HepG2 (cell line): Measurements from ENCODE around the gene BSN. TPM values are rescaled to one million over a fixed set of nuclear protein-coding genes. Genes with fewer than 3 reads are reported as not detected.

Experiments used
- DR1 ChIP-seq: sonication (generic); formaldehyde crosslinking; IDR thresholded peaks from 2 replicates; pipeline ENCODE4 v1.8.0; 2021; ENCODE audit warnings: mild to moderate bottlenecking, missing genetic modification reagents, inconsistent platforms
- GATAD1 ChIP-seq: IDR thresholded peaks from 2 replicates; pipeline ENCODE4 v1.6.1; 2016; ENCODE audit warnings: missing genetic modification reagents, missing compliant biosample characterization
- HOXA3 ChIP-seq: sonication (generic); formaldehyde crosslinking; IDR thresholded peaks from 2 replicates; pipeline ENCODE4 v1.5.0; 2020; ENCODE audit warnings: missing genetic modification reagents
- KDM6A ChIP-seq: IDR thresholded peaks from 2 replicates; pipeline ENCODE4 v1.6.1; 2016; ENCODE audit warnings: low read depth
- KMT2B ChIP-seq: IDR thresholded peaks from 2 replicates; pipeline ENCODE4 v1.6.1; 2016; ENCODE audit warnings: missing genetic modification reagents, missing compliant biosample characterization
- NR2F1 ChIP-seq, 2 experiments: fragments of 450-650 bp in 1 of 2; formaldehyde crosslinking in 1 of 2; IDR thresholded peaks; 2 replicates each; pipeline versions ENCODE4 v1.5.0 to v1.6.1; 2016 to 2020; ENCODE audit warnings: mild to moderate bottlenecking in 1 of 2, missing compliant biosample characterization in 1 of 2, missing genetic modification reagents in 1 of 2, moderate library complexity in 1 of 2
- PAX8 ChIP-seq: sonication (generic); formaldehyde crosslinking; IDR thresholded peaks from 2 replicates; pipeline ENCODE4 v1.8.0; 2022; ENCODE audit warnings: mild to moderate bottlenecking, missing genetic modification reagents, borderline replicate concordance
- RELA ChIP-seq: sonication (generic); formaldehyde crosslinking; IDR thresholded peaks from 2 replicates; pipeline ENCODE4 v1.4.0; 2020; ENCODE audit warnings: missing genetic modification reagents
- ZC3H4 ChIP-seq: sonication (generic); formaldehyde crosslinking; IDR thresholded peaks from 2 replicates; pipeline ENCODE4 v1.4.0; 2020; ENCODE audit warnings: missing genetic modification reagents, borderline replicate concordance
- ZKSCAN8 ChIP-seq: IDR thresholded peaks from 2 replicates; pipeline ENCODE4 v1.6.1; 2016; ENCODE audit warnings: borderline replicate concordance, missing genetic modification reagents, missing compliant biosample characterization
- ZNF263 ChIP-seq: sonication (generic); formaldehyde crosslinking; IDR thresholded peaks from 2 replicates; pipeline ENCODE4 v1.4.0; 2020; ENCODE audit warnings: missing genetic modification reagents
- ZNF350 ChIP-seq: sonication (generic); formaldehyde crosslinking; IDR thresholded peaks from 2 replicates; pipeline ENCODE4 v1.4.0; 2020; ENCODE audit warnings: mild to moderate bottlenecking, low read depth, missing genetic modification reagents, borderline replicate concordance
- ZNF720 ChIP-seq: sonication (generic); formaldehyde crosslinking; IDR thresholded peaks from 2 replicates; pipeline ENCODE4 v1.4.0; 2020; ENCODE audit warnings: missing genetic modification reagents
- ZNF891 ChIP-seq: sonication (generic); formaldehyde crosslinking; IDR thresholded peaks from 2 replicates; pipeline ENCODE4 v1.5.0; 2020; ENCODE audit warnings: mild to moderate bottlenecking, missing genetic modification reagents
- polyA plus RNA-seq, 8 experiments: library from polyadenylated mRNA; depleted of rRNA in 3 of 8; stranded (reverse) in 7 of 8; unstranded in 1 of 8; fragments of >200 nt; fragmentation: Illumina TruSeq in 4 of 8; extraction: Trizol in 4 of 8; gene quantifications; 2 replicates each; pipeline versions ENCODE4 v1.2.1 to v1.2.3, GENCODE V29; 2011 to 2016; ENCODE audit warnings: low read depth in 4 of 8, missing spikeins in 1 of 8, mixed read lengths in 1 of 8; ENCODE audit not compliant: insufficient read depth in 1 of 8
- total RNA-seq, 5 experiments: library from RNA; depleted of rRNA; stranded (reverse); fragments of >200 nt; fragmentation: Illumina TruSeq; extraction: Trizol; gene quantifications; 2 replicates each; pipeline ENCODE4 v1.2.3, GENCODE V29; 2016; ENCODE audit warnings: low read depth in 1 of 5
- TF ChIP-seq, protein P1 (sequence below): IDR thresholded peaks from 2 replicates; pipeline ENCODE4 v1.4.0; 2020; ENCODE audit warnings: mild to moderate bottlenecking, missing genetic modification reagents
- TF ChIP-seq, protein P2 (sequence below): sonication (generic); formaldehyde crosslinking; IDR thresholded peaks from 2 replicates; pipeline ENCODE4 v1.4.0; 2020; ENCODE audit warnings: missing genetic modification reagents
- TF ChIP-seq, protein P3 (sequence below): sonication (generic); formaldehyde crosslinking; IDR thresholded peaks from 2 replicates; pipeline ENCODE4 v1.5.0; 2020; ENCODE audit warnings: mild to moderate bottlenecking, missing genetic modification reagents
- TF ChIP-seq, protein P4 (sequence below): sonication (generic); formaldehyde crosslinking; IDR thresholded peaks from 2 replicates; pipeline ENCODE4 v1.4.0; 2020; ENCODE audit warnings: mild to moderate bottlenecking, missing genetic modification reagents, borderline replicate concordance

The BSN gene
- total and polyA plus RNA-seq, 2 of the 13 experiments (the other 11 are each of a cell fraction or from before 2014, with no cell fraction given): 0.42 to 0.86 TPM

- TF ChIP-seq ZKSCAN8 (CRISPR knock-in tag) (no peak), GATAD1 (CRISPR knock-in tag) (no peak), DR1 (no peak), KMT2B (CRISPR knock-in tag) (peak; percentile 36; the same call in 1 of the 2 replicates), ZNF891 (CRISPR knock-in tag) (0 out of 2 replicates have a peak, but pooled peaks have one; percentile 21), NR2F1 (CRISPR knock-in tag; IDR thresholded peaks at IDR 0.05) (peak; percentile 31 to 46; a peak in 2 of 4 replicates), ZNF350 (CRISPR knock-in tag) (peak; percentile 49; the same call in 1 of the 2 replicates), RELA (CRISPR knock-in tag) (0 out of 2 replicates have a peak, but pooled peaks have one; percentile 59), HOXA3 (CRISPR knock-in tag) (peak; percentile 55), ZC3H4 (peak; percentile 27; the same call in 1 of the 2 replicates), KDM6A (CRISPR knock-in tag) (peak; percentile 66; the same call in 1 of the 2 replicates), ZNF263 (CRISPR knock-in tag) (peak; percentile 87), PAX8 (no peak), ZNF720 (CRISPR knock-in tag) (no peak)
- TF ChIP-seq, protein P1, sequence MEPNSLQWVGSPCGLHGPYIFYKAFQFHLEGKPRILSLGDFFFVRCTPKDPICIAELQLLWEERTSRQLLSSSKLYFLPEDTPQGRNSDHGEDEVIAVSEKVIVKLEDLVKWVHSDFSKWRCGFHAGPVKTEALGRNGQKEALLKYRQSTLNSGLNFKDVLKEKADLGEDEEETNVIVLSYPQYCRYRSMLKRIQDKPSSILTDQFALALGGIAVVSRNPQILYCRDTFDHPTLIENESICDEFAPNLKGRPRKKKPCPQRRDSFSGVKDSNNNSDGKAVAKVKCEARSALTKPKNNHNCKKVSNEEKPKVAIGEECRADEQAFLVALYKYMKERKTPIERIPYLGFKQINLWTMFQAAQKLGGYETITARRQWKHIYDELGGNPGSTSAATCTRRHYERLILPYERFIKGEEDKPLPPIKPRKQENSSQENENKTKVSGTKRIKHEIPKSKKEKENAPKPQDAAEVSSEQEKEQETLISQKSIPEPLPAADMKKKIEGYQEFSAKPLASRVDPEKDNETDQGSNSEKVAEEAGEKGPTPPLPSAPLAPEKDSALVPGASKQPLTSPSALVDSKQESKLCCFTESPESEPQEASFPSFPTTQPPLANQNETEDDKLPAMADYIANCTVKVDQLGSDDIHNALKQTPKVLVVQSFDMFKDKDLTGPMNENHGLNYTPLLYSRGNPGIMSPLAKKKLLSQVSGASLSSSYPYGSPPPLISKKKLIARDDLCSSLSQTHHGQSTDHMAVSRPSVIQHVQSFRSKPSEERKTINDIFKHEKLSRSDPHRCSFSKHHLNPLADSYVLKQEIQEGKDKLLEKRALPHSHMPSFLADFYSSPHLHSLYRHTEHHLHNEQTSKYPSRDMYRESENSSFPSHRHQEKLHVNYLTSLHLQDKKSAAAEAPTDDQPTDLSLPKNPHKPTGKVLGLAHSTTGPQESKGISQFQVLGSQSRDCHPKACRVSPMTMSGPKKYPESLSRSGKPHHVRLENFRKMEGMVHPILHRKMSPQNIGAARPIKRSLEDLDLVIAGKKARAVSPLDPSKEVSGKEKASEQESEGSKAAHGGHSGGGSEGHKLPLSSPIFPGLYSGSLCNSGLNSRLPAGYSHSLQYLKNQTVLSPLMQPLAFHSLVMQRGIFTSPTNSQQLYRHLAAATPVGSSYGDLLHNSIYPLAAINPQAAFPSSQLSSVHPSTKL (CRISPR knock-in tag): peak; percentile 28; the same call in 1 of the 2 replicates
- TF ChIP-seq, protein P2, sequence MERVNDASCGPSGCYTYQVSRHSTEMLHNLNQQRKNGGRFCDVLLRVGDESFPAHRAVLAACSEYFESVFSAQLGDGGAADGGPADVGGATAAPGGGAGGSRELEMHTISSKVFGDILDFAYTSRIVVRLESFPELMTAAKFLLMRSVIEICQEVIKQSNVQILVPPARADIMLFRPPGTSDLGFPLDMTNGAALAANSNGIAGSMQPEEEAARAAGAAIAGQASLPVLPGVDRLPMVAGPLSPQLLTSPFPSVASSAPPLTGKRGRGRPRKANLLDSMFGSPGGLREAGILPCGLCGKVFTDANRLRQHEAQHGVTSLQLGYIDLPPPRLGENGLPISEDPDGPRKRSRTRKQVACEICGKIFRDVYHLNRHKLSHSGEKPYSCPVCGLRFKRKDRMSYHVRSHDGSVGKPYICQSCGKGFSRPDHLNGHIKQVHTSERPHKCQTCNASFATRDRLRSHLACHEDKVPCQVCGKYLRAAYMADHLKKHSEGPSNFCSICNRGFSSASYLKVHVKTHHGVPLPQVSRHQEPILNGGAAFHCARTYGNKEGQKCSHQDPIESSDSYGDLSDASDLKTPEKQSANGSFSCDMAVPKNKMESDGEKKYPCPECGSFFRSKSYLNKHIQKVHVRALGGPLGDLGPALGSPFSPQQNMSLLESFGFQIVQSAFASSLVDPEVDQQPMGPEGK (CRISPR knock-in tag): peak; percentile 79
- TF ChIP-seq, protein P3, sequence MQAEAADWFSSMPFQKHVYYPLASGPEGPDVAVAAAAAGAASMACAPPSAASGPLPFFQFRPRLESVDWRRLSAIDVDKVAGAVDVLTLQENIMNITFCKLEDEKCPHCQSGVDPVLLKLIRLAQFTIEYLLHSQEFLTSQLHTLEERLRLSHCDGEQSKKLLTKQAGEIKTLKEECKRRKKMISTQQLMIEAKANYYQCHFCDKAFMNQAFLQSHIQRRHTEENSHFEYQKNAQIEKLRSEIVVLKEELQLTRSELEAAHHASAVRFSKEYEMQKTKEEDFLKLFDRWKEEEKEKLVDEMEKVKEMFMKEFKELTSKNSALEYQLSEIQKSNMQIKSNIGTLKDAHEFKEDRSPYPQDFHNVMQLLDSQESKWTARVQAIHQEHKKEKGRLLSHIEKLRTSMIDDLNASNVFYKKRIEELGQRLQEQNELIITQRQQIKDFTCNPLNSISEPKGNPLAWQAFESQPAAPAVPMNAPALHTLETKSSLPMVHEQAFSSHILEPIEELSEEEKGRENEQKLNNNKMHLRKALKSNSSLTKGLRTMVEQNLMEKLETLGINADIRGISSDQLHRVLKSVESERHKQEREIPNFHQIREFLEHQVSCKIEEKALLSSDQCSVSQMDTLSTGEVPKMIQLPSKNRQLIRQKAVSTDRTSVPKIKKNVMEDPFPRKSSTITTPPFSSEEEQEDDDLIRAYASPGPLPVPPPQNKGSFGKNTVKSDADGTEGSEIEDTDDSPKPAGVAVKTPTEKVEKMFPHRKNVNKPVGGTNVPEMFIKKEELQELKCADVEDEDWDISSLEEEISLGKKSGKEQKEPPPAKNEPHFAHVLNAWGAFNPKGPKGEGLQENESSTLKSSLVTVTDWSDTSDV (CRISPR knock-in tag): no peak
- TF ChIP-seq, protein P4, sequence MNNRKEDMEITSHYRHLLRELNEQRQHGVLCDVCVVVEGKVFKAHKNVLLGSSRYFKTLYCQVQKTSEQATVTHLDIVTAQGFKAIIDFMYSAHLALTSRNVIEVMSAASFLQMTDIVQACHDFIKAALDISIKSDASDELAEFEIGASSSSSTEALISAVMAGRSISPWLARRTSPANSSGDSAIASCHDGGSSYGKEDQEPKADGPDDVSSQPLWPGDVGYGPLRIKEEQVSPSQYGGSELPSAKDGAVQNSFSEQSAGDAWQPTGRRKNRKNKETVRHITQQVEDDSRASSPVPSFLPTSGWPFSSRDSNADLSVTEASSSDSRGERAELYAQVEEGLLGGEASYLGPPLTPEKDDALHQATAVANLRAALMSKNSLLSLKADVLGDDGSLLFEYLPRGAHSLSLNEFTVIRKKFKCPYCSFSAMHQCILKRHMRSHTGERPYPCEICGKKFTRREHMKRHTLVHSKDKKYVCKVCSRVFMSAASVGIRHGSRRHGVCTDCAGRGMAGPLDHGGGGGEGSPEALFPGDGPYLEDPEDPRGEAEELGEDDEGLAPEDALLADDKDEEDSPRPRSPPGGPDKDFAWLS (CRISPR knock-in tag): no peak
Measured at GRCh38 chr3:49671291-49672288, 117.3 kb downstream of the BSN start (continued).
